Endothelial cell of umbilical vein (primary cell): Measurements from ENCODE around the gene CCNDBP1. TPM values are rescaled to one million over a fixed set of nuclear protein-coding genes. Genes with fewer than 3 reads are reported as not detected.

Experiments used
- BruUV-seq: library from RNA; stranded (reverse); fragments of 400-500 nt; replicated peaks from 2 replicates; lab custom pipeline; 2021; lab: Mats Ljungman, UMichigan
- CTCF ChIA-PET: fragments of 300-600, 350-600 bp; sonication (Branson Sonifier 250); formaldehyde crosslinking; loops from one replicate; lab custom pipeline; 2021; ENCODE audit warnings: antibody characterized with exemption, inconsistent platforms; lab: Charles Lee
- POLR2A ChIA-PET: fragments of 300-600, 350-600 bp; sonication (Branson Sonifier 250); formaldehyde crosslinking; loops from one replicate; lab custom pipeline; 2021; ENCODE audit warnings: antibody characterized with exemption, inconsistent platforms; lab: Charles Lee
- DNase-seq: peaks from one replicate; pipeline ENCODE4 v3.0.0-alpha.2; 2011; ENCODE audit warnings: low read depth, low spot score
- FAIRE-seq: peaks from 2 replicates; lab custom pipeline; 2011; peaks lifted over from hg19 to GRCh38; lab: Jason Lieb, UNC
- H2AFZ ChIP-seq: 2 replicates; pipeline ENCODE4 v1.6.0; 2012; ENCODE audit warnings: low read depth, low read length, control low read depth, inconsistent platforms
- H3K27ac ChIP-seq: 2 replicates; pipeline ENCODE4 v1.5.1; 2011; ENCODE audit warnings: low read depth, mild to moderate bottlenecking, control low read depth, low read length, moderate library complexity; ENCODE audit not compliant: insufficient read depth
- H3K27me3 ChIP-seq, 2 experiments: 2 replicates each; pipeline versions ENCODE4 v1.6.0 to v1.6.1; 2011; ENCODE audit warnings: low read length in 2 of 2, mixed read lengths in 1 of 2; ENCODE audit not compliant: control insufficient read depth in 2 of 2, insufficient read depth in 2 of 2
- H3K36me3 ChIP-seq, 2 experiments: 2 replicates in 1 of 2; 3 replicates in 1 of 2; pipeline ENCODE4 v1.5.1; 2011; ENCODE audit warnings: low read length in 2 of 2, mild to moderate bottlenecking in 1 of 2, moderate library complexity in 1 of 2; ENCODE audit not compliant: control insufficient read depth in 2 of 2, insufficient read depth in 2 of 2; ENCODE audit errors: extremely low read depth in 1 of 2
- H3K4me1 ChIP-seq: 3 replicates; pipeline ENCODE4 v1.5.1; 2011; ENCODE audit warnings: mild to moderate bottlenecking, low read length; ENCODE audit not compliant: control insufficient read depth, insufficient read depth; ENCODE audit errors: extremely low read depth
- H3K4me2 ChIP-seq: 2 replicates; pipeline ENCODE4 v1.6.1; 2011; ENCODE audit warnings: low read length, control low read depth, mixed read lengths; ENCODE audit not compliant: insufficient read depth
- H3K4me3 ChIP-seq, 3 experiments: fragments of 200-600 bp in 1 of 3; sonication (generic), shearing (Covaris generic) in 1 of 3; replicated peaks in 1 of 3; 2 replicates each; pipeline ENCODE4 v1.5.1; 2011 to 2016; ENCODE audit warnings: control low read depth in 3 of 3, low read length in 3 of 3, mild to moderate bottlenecking in 2 of 3, inconsistent platforms in 1 of 3, low read depth in 1 of 3, moderate library complexity in 1 of 3; ENCODE audit not compliant: insufficient read depth in 1 of 3
- H3K79me2 ChIP-seq: 2 replicates; pipeline ENCODE4 v1.6.0; 2012; ENCODE audit warnings: low read length, inconsistent platforms; ENCODE audit not compliant: control insufficient read depth, insufficient read depth
- H3K9ac ChIP-seq: replicated peaks from 2 replicates; pipeline ENCODE3; 2011; ENCODE audit warnings: low read length, control low read depth; ENCODE audit not compliant: insufficient read depth; ENCODE audit errors: extremely low read depth
- H3K9me1 ChIP-seq: replicated peaks from 3 replicates; pipeline ENCODE4 v1.6.0; 2011; ENCODE audit warnings: mild to moderate bottlenecking, low read length; ENCODE audit not compliant: control insufficient read depth, insufficient read depth; ENCODE audit errors: extremely low read depth
- H3K9me3 ChIP-seq: replicated peaks from 2 replicates; pipeline ENCODE4 v1.5.1; 2012; ENCODE audit warnings: low read length, inconsistent platforms; ENCODE audit not compliant: control insufficient read depth, insufficient read depth
- H4K20me1 ChIP-seq: replicated peaks from 2 replicates; pipeline ENCODE3; 2011; ENCODE audit warnings: mild to moderate bottlenecking, low read length; ENCODE audit not compliant: control insufficient read depth, insufficient read depth; ENCODE audit errors: extremely low read depth
- EZH2 ChIP-seq: IDR thresholded peaks from 2 replicates; pipeline ENCODE4 v1.6.1; 2012; ENCODE audit warnings: borderline replicate concordance, low read depth, mild to moderate bottlenecking, moderate library complexity, low read length, inconsistent platforms; ENCODE audit not compliant: severe bottlenecking
- FOS ChIP-seq: IDR thresholded peaks from 2 replicates; pipeline ENCODE4 v1.6.1; 2011; ENCODE audit warnings: mild to moderate bottlenecking, low read length, moderate library complexity, borderline replicate concordance; ENCODE audit not compliant: insufficient read depth
- GATA2 ChIP-seq: IDR thresholded peaks from 2 replicates; pipeline ENCODE4 v1.7.0; 2011; ENCODE audit warnings: low read depth, mild to moderate bottlenecking, moderate library complexity, mixed read lengths, low read length; ENCODE audit not compliant: insufficient read length, insufficient read depth
- JUN ChIP-seq: IDR thresholded peaks from 2 replicates; pipeline ENCODE4 v1.6.1; 2011; ENCODE audit warnings: borderline replicate concordance, low read depth; ENCODE audit not compliant: insufficient read length, insufficient read depth
- MYC ChIP-seq: IDR thresholded peaks from one replicate; pipeline ENCODE4 v1.6.1; 2011; ENCODE audit warnings: mild to moderate bottlenecking, low read depth, low read length
- POLR2A ChIP-seq: IDR thresholded peaks from 2 replicates; pipeline ENCODE4 v1.6.1; 2012; ENCODE audit warnings: low read depth, mild to moderate bottlenecking, control low read depth, low read length
- POLR2AphosphoS5 ChIP-seq: IDR thresholded peaks from 2 replicates; pipeline ENCODE4 v1.6.1; 2012; ENCODE audit warnings: low read depth, mild to moderate bottlenecking, control low read depth, low read length, moderate library complexity; ENCODE audit not compliant: insufficient read depth
- dilution Hi-C: fragments of 300-500 bp; cut with MboI; formaldehyde crosslinking; loops from one replicate; pipeline ENCODE4 v1.15.0; 2019; ENCODE audit warnings: low sequenced_read_pairs; ENCODE audit not compliant: extremely low pct_ligation_motif_present
- intact Hi-C: fragments of 100-400 bp; cut with micrococcal nuclease; formaldehyde crosslinking; loops from one replicate; pipeline ENCODE4 v1.10.0; 2022
- polyA plus RNA-seq, 4 experiments: library from polyadenylated mRNA; depleted of rRNA in 3 of 4; stranded (reverse) in 3 of 4; unstranded in 1 of 4; fragments of >200 nt; gene quantifications; 2 replicates each; pipeline versions ENCODE4 v1.2.1 to v1.2.3, GENCODE V29; 2011 to 2012; ENCODE audit warnings: missing spikeins in 1 of 4
- total RNA-seq: library from RNA; stranded (reverse); gene quantifications from 2 replicates; pipeline ENCODE4 v1.2.3, GENCODE V29; 2021
- TF ChIP-seq, protein P1 (sequence below): IDR thresholded peaks from 2 replicates; pipeline ENCODE4 v1.6.1; 2011; ENCODE audit not compliant: insufficient read depth, insufficient read length
- TF ChIP-seq, protein P2 (sequence below), 2 donors: IDR thresholded peaks; 1 replicate in 1 of 2; 2 replicates in 1 of 2; pipeline ENCODE4 v1.5.1; 2011; ENCODE audit warnings: low read length in 2 of 2, mild to moderate bottlenecking in 2 of 2, moderate library complexity in 2 of 2, control low read depth in 1 of 2, inconsistent platforms in 1 of 2, low read depth in 1 of 2; ENCODE audit not compliant: insufficient read depth in 1 of 2; ENCODE audit errors: extremely low read depth in 1 of 2

CCNDBP1 gene
- total and polyA plus RNA-seq, 2 donors (not counting 3 experiments of a cell fraction or from before 2014, with no cell fraction given), result 39.9 to 54.9 TPM

DNA sequence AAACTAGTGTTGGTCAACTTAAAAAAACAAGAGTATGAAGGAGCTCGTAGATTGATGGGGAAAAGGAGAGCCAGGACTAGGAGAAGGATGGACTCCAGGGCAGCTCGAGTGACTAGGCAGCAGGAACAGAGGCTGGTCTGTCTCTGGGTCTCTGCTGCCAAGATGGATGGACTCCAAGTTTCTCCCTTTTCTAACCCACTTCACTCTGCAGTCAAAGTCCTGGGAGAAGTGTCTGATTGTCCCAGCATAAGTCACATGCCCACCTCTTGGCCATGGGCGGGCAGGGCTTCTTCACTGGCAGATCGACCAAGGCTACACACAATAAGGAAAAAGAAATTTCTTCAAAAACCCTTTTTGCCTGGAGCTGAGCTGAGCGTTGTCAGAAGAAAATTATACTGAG lies 44.8 kb downstream of the CCNDBP1 start:
- no peak for DNase-seq
- POLR2A ChIA-PET, result no interaction called here
- peaks cover 0 to 12% of the 10 kb centered on the region in 2 experiments for H3K27me3 ChIP-seq
- H3K4me1 ChIP-seq, result no peaks in the 10 kb centered on the region
- TF ChIP-seq GATA2 (no peak), POLR2A (no peak), JUN (no peak), MYC (no peak), EZH2 (no peak), FOS (no peak), POLR2AphosphoS5 (no peak)
- TF ChIP-seq, protein P1, sequence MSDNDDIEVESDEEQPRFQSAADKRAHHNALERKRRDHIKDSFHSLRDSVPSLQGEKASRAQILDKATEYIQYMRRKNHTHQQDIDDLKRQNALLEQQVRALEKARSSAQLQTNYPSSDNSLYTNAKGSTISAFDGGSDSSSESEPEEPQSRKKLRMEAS, result no peak
- TF ChIP-seq, protein P2, sequence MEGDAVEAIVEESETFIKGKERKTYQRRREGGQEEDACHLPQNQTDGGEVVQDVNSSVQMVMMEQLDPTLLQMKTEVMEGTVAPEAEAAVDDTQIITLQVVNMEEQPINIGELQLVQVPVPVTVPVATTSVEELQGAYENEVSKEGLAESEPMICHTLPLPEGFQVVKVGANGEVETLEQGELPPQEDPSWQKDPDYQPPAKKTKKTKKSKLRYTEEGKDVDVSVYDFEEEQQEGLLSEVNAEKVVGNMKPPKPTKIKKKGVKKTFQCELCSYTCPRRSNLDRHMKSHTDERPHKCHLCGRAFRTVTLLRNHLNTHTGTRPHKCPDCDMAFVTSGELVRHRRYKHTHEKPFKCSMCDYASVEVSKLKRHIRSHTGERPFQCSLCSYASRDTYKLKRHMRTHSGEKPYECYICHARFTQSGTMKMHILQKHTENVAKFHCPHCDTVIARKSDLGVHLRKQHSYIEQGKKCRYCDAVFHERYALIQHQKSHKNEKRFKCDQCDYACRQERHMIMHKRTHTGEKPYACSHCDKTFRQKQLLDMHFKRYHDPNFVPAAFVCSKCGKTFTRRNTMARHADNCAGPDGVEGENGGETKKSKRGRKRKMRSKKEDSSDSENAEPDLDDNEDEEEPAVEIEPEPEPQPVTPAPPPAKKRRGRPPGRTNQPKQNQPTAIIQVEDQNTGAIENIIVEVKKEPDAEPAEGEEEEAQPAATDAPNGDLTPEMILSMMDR (IDR thresholded peaks at IDR 0.05; ENCODE audit: extremely low read depth in 1 of 2, insufficient read depth in 1 of 2, low read depth in 1 of 2, low read length in 2 of 2), result no peak
- no peak overlapping the region for H2AFZ ChIP-seq
- H3K27ac ChIP-seq, result no peak overlapping the region
- no peaks in the 10 kb centered on the region for H3K36me3 ChIP-seq
- H3K4me2 ChIP-seq, result no peak overlapping the region
- H4K20me1 ChIP-seq, result no peaks in the 10 kb centered on the region
- no peaks in the 10 kb centered on the region for H3K9me3 ChIP-seq
- FAIRE-seq, result no peak
- CTCF ChIA-PET, result interaction anchor here (1.0 to 10.5 kb wide), 5 partner anchors 9 to 56 kb away, joined by 3 to 427 read pairs (median 4); no protein-coding TSS in a partner anchor
- H3K9me1 ChIP-seq, result no peaks in the 10 kb centered on the region
- no TSS peak for BruUV-seq
- H3K4me3 ChIP-seq, result no peak overlapping the region
- dilution Hi-C loops (no loop called here), intact Hi-C loops (no loop called here)
- no peak overlapping the region for H3K9ac ChIP-seq
- no peaks in the 10 kb centered on the region for H3K79me2 ChIP-seq
